ENCODE measurements around the gene CYP4F22. TPM values are rescaled to one million over a fixed set of nuclear protein-coding genes. Genes with fewer than 3 reads are reported as not detected.

The CYP4F22 gene
- total RNA-seq, 1 experiment from 2014 or later = not detected

- CTCF ChIA-PET = no interaction called here
- no peak overlapping the region for H3K4me3 Mint-ChIP-seq (ENCODE audit: unreplicated experiment)
- TF ChIP-seq CTCF (IDR thresholded peaks at IDR 0.05; ENCODE audit: unreplicated experiment) = no peak
Measured at GRCh38 chr19:15540435-15540834, 32.1 kb downstream of the CYP4F22 start.

GRCh38 chr19:15544283-15544682, 36.0 kb downstream of the CYP4F22 start:
- no peaks in the 10 kb centered on the region for H3K36me3 Mint-ChIP-seq (ENCODE audit: insufficient read depth, unreplicated experiment)
- CTCF ChIA-PET = interaction anchor here (0.5 to 1.2 kb wide), 4 partner anchors 11 to 365 kb away, joined by 3 to 6 read pairs (median 3); no protein-coding TSS in a partner anchor

More at GRCh38 chr19:15540435-15540834, 32.1 kb downstream of the CYP4F22 start:
- BruUV-seq (replicated peaks) = no TSS peak
- Mint-ChIP-seq H3K4me1 (ENCODE audit: insufficient read depth, unreplicated experiment) (no peaks in the 10 kb centered on the region), H3K36me3 (ENCODE audit: insufficient read depth, unreplicated experiment) (peaks cover 6% of the 10 kb centered on the region), H3K27ac (ENCODE audit: low read depth, unreplicated experiment) (no peak overlapping the region), H3K27me3 (ENCODE audit: insufficient read depth, unreplicated experiment) (peaks cover 13% of the 10 kb centered on the region), H3K9me3 (ENCODE audit: unreplicated experiment) (peaks cover 13% of the 10 kb centered on the region)
- no peak for DNase-seq (ENCODE audit: unreplicated experiment)
- intact Hi-C loops (cut with micrococcal nuclease) = no loop called here
- POLR2A ChIA-PET = no interaction called here

GRCh38 chr19:15544970-15545369, 36.6 kb downstream of the CYP4F22 start:
- ChIA-PET CTCF (interaction anchor here (0.9 to 1.2 kb wide), 2 partner anchors 10 to 17 kb away, joined by 3 to 6 read pairs; no protein-coding TSS in a partner anchor), POLR2A (interaction anchor here (0.8 kb wide), 1 partner anchor 9 kb away, joined by 3 read pairs; no protein-coding TSS in a partner anchor)
- Mint-ChIP-seq H3K4me3 (ENCODE audit: unreplicated experiment) (no peak overlapping the region), H3K4me1 (ENCODE audit: insufficient read depth, unreplicated experiment) (no peaks in the 10 kb centered on the region), H3K27me3 (ENCODE audit: insufficient read depth, unreplicated experiment) (peaks cover 11% of the 10 kb centered on the region), H3K36me3 (ENCODE audit: insufficient read depth, unreplicated experiment) (no peaks in the 10 kb centered on the region), H3K9me3 (ENCODE audit: unreplicated experiment) (no peaks in the 10 kb centered on the region), H3K27ac (ENCODE audit: low read depth, unreplicated experiment) (no peak overlapping the region)
- TF ChIP-seq CTCF (IDR thresholded peaks at IDR 0.05; ENCODE audit: unreplicated experiment) = no peak
- intact Hi-C loops (cut with micrococcal nuclease) = no loop called here
- no TSS peak for BruUV-seq (replicated peaks)
- no peak for DNase-seq (ENCODE audit: unreplicated experiment)

More at GRCh38 chr19:15544283-15544682, 36.0 kb downstream of the CYP4F22 start:
- BruUV-seq (replicated peaks) = no TSS peak
- Mint-ChIP-seq H3K27me3 (ENCODE audit: insufficient read depth, unreplicated experiment) (peaks cover 11% of the 10 kb centered on the region), H3K4me3 (ENCODE audit: unreplicated experiment) (no peak overlapping the region), H3K4me1 (ENCODE audit: insufficient read depth, unreplicated experiment) (no peaks in the 10 kb centered on the region), H3K9me3 (ENCODE audit: unreplicated experiment) (no peaks in the 10 kb centered on the region), H3K27ac (ENCODE audit: low read depth, unreplicated experiment) (no peak overlapping the region)
- no peak for DNase-seq (ENCODE audit: unreplicated experiment)
- intact Hi-C loops (cut with micrococcal nuclease) = no loop called here
- TF ChIP-seq CTCF (IDR thresholded peaks at IDR 0.05; ENCODE audit: unreplicated experiment) = no peak
- POLR2A ChIA-PET = interaction anchor here (0.8 kb wide), 1 partner anchor 8 kb away, joined by 3 read pairs; no protein-coding TSS in a partner anchor

GRCh38 chr19:15548648-15549047, 40.3 kb downstream of the CYP4F22 start:
- Mint-ChIP-seq H3K4me1 (ENCODE audit: insufficient read depth, unreplicated experiment) (no peaks in the 10 kb centered on the region), H3K36me3 (ENCODE audit: insufficient read depth, unreplicated experiment) (no peaks in the 10 kb centered on the region), H3K27ac (ENCODE audit: low read depth, unreplicated experiment) (no peak overlapping the region), H3K4me3 (ENCODE audit: unreplicated experiment) (no peak overlapping the region), H3K27me3 (ENCODE audit: insufficient read depth, unreplicated experiment) (peaks cover 11% of the 10 kb centered on the region), H3K9me3 (ENCODE audit: unreplicated experiment) (no peaks in the 10 kb centered on the region)
- ChIA-PET POLR2A (interaction anchor here (0.5 to 1.0 kb wide), 2 partner anchors 108 to 333 kb away, joined by 3 to 4 read pairs; no protein-coding TSS in a partner anchor), CTCF (no interaction called here)
- no peak for TF ChIP-seq CTCF (IDR thresholded peaks at IDR 0.05; ENCODE audit: unreplicated experiment)
- DNase-seq (ENCODE audit: unreplicated experiment) = no peak
- intact Hi-C loops (cut with micrococcal nuclease) = no loop called here
- BruUV-seq (replicated peaks) = no TSS peak

Measured in MCF 10A (cell line).